AML-193 (cell line): ENCODE measurements around the gene TBC1D13.
"Not testable (repeated sequence)": the region's sequence is repeated elsewhere in the genome, so short reads cannot be mapped to it uniquely, and the experiment has no call there.

Source experiments
- DNase-seq, 2 experiments: peaks; one replicate each; lab custom pipeline; 2025; lab: John Stamatoyannopoulos, UW

Gene TBC1D13

DNA sequence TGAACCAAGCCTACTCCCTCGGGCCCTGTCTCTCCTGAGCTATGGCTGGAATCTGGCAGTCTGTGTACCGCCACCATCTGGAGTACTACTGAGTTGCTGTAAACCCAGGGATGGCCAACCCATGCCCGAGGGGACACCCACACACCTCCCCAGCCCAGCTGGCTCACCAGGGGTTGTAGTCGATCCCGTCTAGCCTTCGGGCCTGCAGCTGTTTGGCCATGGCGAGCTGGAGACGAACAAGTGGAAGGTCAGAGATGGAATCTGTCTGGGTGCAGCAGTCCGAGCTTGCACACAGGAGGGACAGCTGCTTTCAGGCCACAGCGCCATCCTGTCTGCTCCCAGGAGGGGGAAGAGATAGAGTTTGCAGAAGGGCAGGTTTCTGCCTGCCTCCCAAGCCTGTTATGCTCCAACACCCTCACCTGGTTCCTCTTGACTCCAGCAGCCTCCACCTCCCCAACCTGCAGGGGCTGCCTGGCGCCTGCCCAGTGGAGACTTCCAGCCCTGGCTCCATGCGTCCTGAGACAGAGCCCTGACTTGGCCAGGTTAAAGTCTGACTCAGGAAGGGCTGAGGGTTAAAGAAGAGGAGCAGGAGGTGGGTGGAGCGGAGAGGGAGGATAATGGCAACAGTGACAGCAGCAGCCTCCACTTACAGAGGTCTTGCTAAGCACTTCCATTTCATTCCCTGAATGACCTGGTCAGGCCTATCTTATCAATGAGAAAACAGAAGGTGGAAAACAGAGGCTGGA lies 58.3 kb downstream of the TBC1D13 start:
- no peak for DNase-seq

- no peak for DNase-seq
Measured at GRCh38 chr9:128846680-128847030, 59.6 kb downstream of the TBC1D13 start.

DNA sequence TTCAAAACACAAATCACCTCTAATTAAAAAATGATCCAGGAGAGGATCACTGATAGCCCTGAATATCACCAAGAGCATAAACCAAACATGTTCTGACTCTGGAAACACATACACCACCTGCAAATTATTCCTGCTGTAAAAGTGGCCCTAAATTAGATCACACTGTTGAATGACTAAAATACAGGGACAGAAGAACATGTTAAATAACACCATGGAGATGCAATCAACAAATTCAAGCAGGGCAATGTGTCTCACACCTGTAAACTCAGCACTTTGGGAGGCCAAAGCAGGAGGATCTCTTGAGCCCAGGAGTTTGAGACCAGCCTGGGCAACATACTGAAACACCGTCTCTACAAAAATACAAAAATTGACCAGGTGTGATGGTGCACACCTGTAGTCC lies 60.8 kb downstream of the TBC1D13 start:
- DNase-seq = no peak

GRCh38 chr9:128851024-128851423 lies 64.0 kb downstream of the TBC1D13 start:
- not testable (repeated sequence) for DNase-seq

DNA sequence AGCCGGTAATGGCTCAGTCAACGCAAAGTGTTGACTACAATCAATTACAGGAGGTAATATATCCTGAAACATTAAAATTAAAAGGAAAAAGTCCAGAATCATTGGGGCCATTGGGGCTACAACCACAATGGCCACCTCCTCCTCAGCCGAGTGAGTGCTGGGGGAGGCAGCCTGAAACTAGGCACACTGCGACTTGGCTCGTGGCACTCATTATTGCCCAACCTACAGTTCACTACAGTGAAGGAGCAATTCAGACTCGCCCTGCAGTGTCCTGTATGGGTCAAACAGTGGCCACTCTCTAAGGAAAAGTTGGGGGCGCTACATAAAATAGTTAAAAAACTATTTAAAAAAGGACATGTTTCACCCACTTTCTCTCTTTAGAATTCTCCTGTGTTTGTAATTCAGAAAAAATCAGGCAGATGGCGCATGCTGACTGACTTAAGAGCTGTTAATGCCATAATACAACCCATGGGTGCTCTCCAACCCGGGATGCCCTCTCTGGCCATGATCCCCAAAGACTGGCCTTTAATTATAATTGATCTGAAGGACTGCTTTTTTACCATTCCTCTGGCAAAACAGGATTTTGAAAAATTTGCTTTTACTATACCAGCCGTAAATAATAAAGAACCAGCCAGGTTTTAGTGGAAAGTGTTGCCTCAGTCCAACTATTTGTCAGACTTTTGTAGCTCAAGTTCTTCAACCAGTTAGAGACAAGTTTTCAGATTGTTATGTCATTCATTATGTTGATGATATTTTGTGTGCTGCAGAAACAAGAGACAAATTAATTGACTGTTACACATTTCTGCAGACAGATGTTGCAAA lies 64.9 kb downstream of the TBC1D13 start:
- peak; percentile 38 to 55 for DNase-seq

DNA sequence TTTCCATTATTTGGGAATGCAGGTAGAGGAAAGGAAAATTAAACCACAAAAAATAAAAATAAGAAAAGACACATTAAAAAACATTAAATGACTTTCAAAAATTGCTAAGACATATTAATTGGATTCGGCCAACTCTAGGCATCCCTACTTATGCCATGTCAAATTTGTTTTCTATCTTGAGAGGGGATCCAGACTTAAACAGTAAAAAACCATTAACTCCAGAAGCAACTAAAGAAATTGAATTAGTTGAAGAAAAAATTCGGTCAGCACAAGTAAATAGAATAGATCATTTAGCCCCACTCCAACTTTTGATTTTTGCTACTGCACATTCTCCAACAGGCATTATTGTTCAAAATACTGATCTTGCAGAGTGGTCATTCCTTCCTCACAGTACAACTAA lies 65.6 kb downstream of the TBC1D13 start:
- not testable (repeated sequence) for DNase-seq

GRCh38 chr9:128854454-128854853 lies 67.4 kb downstream of the TBC1D13 start:
- DNase-seq = not testable (repeated sequence)

- DNase-seq = not testable (repeated sequence)
Measured at GRCh38 chr9:128858476-128858875, 71.4 kb downstream of the TBC1D13 start.
